Nephron progenitor cell (in vitro differentiated cells): ENCODE data around the gene RND2.

ENCODE experiments used
- DNase-seq: peaks from one replicate; pipeline ENCODE4 v3.0.0; 2021
- H3K27ac Mint-ChIP-seq: 2 replicates; pipeline ENCODE4 v1.8.0; 2021; ENCODE audit warnings: mild to moderate bottlenecking, moderate library complexity, mixed read lengths
- H3K27me3 Mint-ChIP-seq: 2 replicates; pipeline ENCODE4 v1.8.0; 2021; ENCODE audit warnings: mild to moderate bottlenecking, low read depth, mixed read lengths; ENCODE audit not compliant: poor library complexity
- H3K36me3 Mint-ChIP-seq: 2 replicates; pipeline ENCODE4 v1.8.0; 2021; ENCODE audit warnings: low read depth, mixed read lengths
- H3K4me1 Mint-ChIP-seq: 2 replicates; pipeline ENCODE4 v1.8.0; 2021; ENCODE audit warnings: mixed read lengths
- H3K4me3 Mint-ChIP-seq: 2 replicates; pipeline ENCODE4 v1.8.0; 2021; ENCODE audit warnings: mild to moderate bottlenecking, moderate library complexity, mixed read lengths
- H3K9me3 Mint-ChIP-seq: 2 replicates; pipeline ENCODE4 v1.8.0; 2021; ENCODE audit warnings: mild to moderate bottlenecking, moderate library complexity, mixed read lengths
- TF ChIP-seq, protein P1 (sequence below): fragments of 200-600 bp; sonication (generic); IDR thresholded peaks from 2 replicates; pipeline ENCODE4 v1.5.0; 2021; ENCODE audit warnings: antibody characterized with exemption

The RND2 gene

DNA sequence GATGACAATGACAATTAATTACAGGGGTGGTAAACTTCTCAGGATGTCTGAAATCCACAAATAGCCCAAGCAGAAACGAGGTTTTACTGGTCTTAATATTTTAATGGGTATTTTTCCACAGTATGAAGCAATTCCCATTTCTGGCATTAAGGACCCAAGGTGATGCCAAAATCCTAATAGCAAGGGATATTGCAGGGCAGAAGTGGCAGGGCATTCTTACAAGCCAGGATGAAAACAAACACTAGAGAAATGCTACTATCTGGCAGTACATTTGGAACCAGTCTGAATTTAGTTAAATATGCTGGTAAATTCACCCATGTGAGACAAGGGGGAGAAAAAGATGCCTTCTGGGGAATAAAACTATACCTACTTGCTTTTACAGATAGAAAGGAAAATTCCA lies 45.2 kb downstream of the RND2 start:
- no peak overlapping the region for H3K4me3 Mint-ChIP-seq
- no peak for DNase-seq
- TF ChIP-seq, protein P1, sequence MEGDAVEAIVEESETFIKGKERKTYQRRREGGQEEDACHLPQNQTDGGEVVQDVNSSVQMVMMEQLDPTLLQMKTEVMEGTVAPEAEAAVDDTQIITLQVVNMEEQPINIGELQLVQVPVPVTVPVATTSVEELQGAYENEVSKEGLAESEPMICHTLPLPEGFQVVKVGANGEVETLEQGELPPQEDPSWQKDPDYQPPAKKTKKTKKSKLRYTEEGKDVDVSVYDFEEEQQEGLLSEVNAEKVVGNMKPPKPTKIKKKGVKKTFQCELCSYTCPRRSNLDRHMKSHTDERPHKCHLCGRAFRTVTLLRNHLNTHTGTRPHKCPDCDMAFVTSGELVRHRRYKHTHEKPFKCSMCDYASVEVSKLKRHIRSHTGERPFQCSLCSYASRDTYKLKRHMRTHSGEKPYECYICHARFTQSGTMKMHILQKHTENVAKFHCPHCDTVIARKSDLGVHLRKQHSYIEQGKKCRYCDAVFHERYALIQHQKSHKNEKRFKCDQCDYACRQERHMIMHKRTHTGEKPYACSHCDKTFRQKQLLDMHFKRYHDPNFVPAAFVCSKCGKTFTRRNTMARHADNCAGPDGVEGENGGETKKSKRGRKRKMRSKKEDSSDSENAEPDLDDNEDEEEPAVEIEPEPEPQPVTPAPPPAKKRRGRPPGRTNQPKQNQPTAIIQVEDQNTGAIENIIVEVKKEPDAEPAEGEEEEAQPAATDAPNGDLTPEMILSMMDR: no peak
- no peak overlapping the region for H3K27ac Mint-ChIP-seq
- no peaks in the 10 kb centered on the region for H3K9me3 Mint-ChIP-seq
- H3K36me3 Mint-ChIP-seq: peaks cover 42% of the 10 kb centered on the region
- no peaks in the 10 kb centered on the region for H3K27me3 Mint-ChIP-seq
- H3K4me1 Mint-ChIP-seq: peaks cover 6% of the 10 kb centered on the region

DNA sequence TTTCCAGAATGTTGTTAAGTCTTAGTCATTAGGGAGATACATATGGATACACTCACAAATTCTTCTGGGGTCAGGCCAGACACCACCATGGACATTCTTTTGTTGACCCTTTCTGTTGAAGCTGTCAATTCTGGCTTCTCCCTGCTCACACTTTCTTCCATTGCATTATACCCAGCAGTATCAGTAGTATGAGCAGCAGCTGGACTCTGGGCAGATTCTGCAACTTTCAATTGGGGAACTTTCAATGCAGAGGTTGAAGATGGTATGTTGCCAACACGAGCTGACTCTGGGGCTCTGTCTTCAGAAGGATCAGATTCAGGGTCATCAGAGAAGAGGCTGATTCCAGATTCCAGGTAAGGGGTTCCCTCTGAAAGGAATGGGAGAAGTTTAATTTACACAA lies 45.8 kb downstream of the RND2 start:
- DNase-seq: no peak
- TF ChIP-seq, protein P1: no peak
- H3K4me1 Mint-ChIP-seq: peaks cover 6% of the 10 kb centered on the region
- H3K27me3 Mint-ChIP-seq: no peaks in the 10 kb centered on the region
- no peaks in the 10 kb centered on the region for H3K9me3 Mint-ChIP-seq
- no peak overlapping the region for H3K4me3 Mint-ChIP-seq
- no peak overlapping the region for H3K27ac Mint-ChIP-seq
- H3K36me3 Mint-ChIP-seq: peaks cover 39% of the 10 kb centered on the region

DNA sequence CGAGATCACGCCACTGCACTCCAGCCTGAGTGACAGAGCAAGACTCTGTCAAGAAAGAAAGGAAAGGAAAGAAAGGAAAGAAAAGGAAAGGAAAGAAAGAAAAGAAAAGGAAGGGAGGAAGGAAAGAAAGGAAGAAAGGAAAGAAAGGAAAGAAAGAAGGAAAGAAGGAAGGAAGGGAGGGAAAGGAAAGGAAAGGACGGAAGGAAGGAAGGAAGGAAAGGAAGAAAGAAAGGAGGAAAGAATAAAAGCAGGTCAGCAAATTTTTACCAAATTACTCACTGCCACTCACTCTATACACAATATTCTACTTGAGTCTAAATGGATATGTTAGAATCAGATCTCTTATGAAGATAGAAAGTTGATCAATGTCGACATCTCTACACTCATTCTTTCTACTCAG lies 49.8 kb downstream of the RND2 start:
- Mint-ChIP-seq H3K4me1 (no peaks in the 10 kb centered on the region), H3K27ac (peak overlapping the region; percentile 23), H3K27me3 (no peaks in the 10 kb centered on the region), H3K4me3 (no peak overlapping the region), H3K9me3 (no peaks in the 10 kb centered on the region), H3K36me3 (peaks cover 24% of the 10 kb centered on the region)
- TF ChIP-seq, protein P1: no peak
- no peak for DNase-seq

DNA sequence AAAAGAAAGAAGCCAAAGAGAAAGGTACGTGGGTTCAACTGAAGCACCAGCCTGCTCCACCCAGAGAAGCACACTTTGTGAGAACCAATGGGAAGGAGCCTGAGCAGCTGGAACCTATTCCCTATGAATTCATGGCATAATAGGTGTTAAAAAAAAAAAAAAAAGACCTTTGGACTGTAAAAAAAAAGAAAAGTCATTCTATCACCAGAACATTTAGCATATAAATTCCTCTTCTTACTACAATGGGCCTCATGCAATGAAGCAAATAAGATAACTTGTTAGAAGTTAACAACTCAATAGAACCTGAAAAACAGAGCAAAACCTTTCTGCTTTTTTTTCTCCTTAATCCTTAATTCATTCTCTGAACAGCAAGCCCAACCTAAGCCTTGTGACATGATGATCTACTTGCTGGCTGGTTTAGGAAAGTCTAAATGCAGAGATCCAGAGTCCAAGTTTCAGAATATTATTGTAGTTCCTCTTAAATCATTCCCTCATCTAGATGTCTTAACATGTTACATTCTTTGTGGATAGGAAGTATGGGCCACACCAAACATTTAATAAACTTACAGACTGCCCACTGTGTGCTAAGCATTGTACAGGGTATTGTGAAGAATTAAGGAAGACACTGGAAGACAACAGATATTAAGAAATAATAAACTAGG lies 54.7 kb downstream of the RND2 start:
- no peaks in the 10 kb centered on the region for H3K9me3 Mint-ChIP-seq
- no peak overlapping the region for H3K4me3 Mint-ChIP-seq
- H3K36me3 Mint-ChIP-seq: peaks cover 10% of the 10 kb centered on the region

More for the DNA sequence above, 54.7 kb downstream of the RND2 start:
- Mint-ChIP-seq H3K27ac (no peak overlapping the region), H3K27me3 (no peaks in the 10 kb centered on the region), H3K4me1 (no peaks in the 10 kb centered on the region)
- no peak for DNase-seq
- TF ChIP-seq, protein P1: no peak
